ENCODE data around the gene ASB2. TPM values are rescaled to one million over a fixed set of nuclear protein-coding genes. Genes with fewer than 3 reads are reported as not detected.

Gene ASB2
- polyA plus RNA-seq, 1 donor (not counting 4 experiments of a cell fraction or from before 2014, with no cell fraction given) = 0.56 TPM

- Histone ChIP-seq H3K4me2 (ENCODE audit: control insufficient read depth, extremely low read depth, insufficient read depth, low read depth, low read length) (no peak overlapping the region), H3K9me1 (ENCODE audit: control insufficient read depth, extremely low read depth, insufficient read depth, low read length) (no peaks in the 10 kb centered on the region), H3K9ac (ENCODE audit: control insufficient read depth, extremely low read depth, insufficient read depth, low read length) (no peak overlapping the region), H3K27ac (ENCODE audit: control insufficient read depth, insufficient read depth, low read length) (no peak overlapping the region), H3K36me3 (ENCODE audit: control insufficient read depth in 2 of 2, extremely low read depth in 1 of 2, insufficient read depth in 2 of 2, low read length in 2 of 2) (no peaks in the 10 kb centered on the region), H3K79me2 (ENCODE audit: control insufficient read depth, insufficient read depth, low read length) (no peaks in the 10 kb centered on the region), H3K9me3 (ENCODE audit: control insufficient read depth, low read depth, low read length) (no peaks in the 10 kb centered on the region), H3K4me3 (ENCODE audit: control insufficient read depth in 2 of 3, extremely low read depth in 1 of 3, insufficient read depth in 2 of 3, low read depth in 1 of 3, low read length in 3 of 3) (no peak overlapping the region), H3K4me1 (ENCODE audit: control insufficient read depth, extremely low read depth, insufficient read depth, low read length) (peaks cover 7% of the 10 kb centered on the region), H4K20me1 (ENCODE audit: control insufficient read depth, extremely low read depth, insufficient read depth, low read length) (no peaks in the 10 kb centered on the region), H2AFZ (ENCODE audit: control insufficient read depth, low read length) (no peak overlapping the region), H3K27me3 (ENCODE audit: control insufficient read depth, extremely low read depth, insufficient read depth, low read length) (peaks cover 4% of the 10 kb centered on the region)
- TF ChIP-seq EZH2 (IDR thresholded peaks at IDR 0.05; ENCODE audit: low read length) (no peak), CTCF (optimal IDR thresholded peaks at IDR 0.05 in 1 of 3, IDR thresholded peaks at IDR 0.05 in 1 of 3, conservative IDR thresholded peaks at IDR 0.05 in 1 of 3; ENCODE audit: extremely low read depth in 1 of 3, insufficient read depth in 2 of 3, low read length in 3 of 3) (no peak)
- dilution Hi-C loops (cut with MboI; ENCODE audit: extremely low pct_ligation_motif_present, low sequenced_read_pairs) = no loop called here
- DNase-seq (ENCODE audit: low read depth, low spot score) (no peak), FAIRE-seq (no peak)
Measured at GRCh38 chr14:93967637-93968250, 8.6 kb downstream of the ASB2 start.

- H3K4me1 ChIP-seq (ENCODE audit: control insufficient read depth, extremely low read depth, insufficient read depth, low read length) = peaks cover 7% of the 10 kb centered on the region
- no peak overlapping the region for H3K9ac ChIP-seq (ENCODE audit: control insufficient read depth, extremely low read depth, insufficient read depth, low read length)
- no peak overlapping the region for H2AFZ ChIP-seq (ENCODE audit: control insufficient read depth, low read length)
- H3K27ac ChIP-seq (ENCODE audit: control insufficient read depth, insufficient read depth, low read length) = no peak overlapping the region
- H3K36me3 ChIP-seq (ENCODE audit: control insufficient read depth in 2 of 2, extremely low read depth in 1 of 2, insufficient read depth in 2 of 2, low read length in 2 of 2) = no peaks in the 10 kb centered on the region
- no peak for FAIRE-seq
- no peak for DNase-seq (ENCODE audit: low read depth, low spot score)
- dilution Hi-C loops (cut with MboI; ENCODE audit: extremely low pct_ligation_motif_present, low sequenced_read_pairs) = no loop called here
- H3K4me3 ChIP-seq (ENCODE audit: control insufficient read depth in 2 of 3, extremely low read depth in 1 of 3, insufficient read depth in 2 of 3, low read depth in 1 of 3, low read length in 3 of 3) = no peak overlapping the region
- TF ChIP-seq CTCF (optimal IDR thresholded peaks at IDR 0.05 in 1 of 3, IDR thresholded peaks at IDR 0.05 in 1 of 3, conservative IDR thresholded peaks at IDR 0.05 in 1 of 3; ENCODE audit: extremely low read depth in 1 of 3, insufficient read depth in 2 of 3, low read length in 3 of 3) (no peak), EZH2 (IDR thresholded peaks at IDR 0.05; ENCODE audit: low read length) (no peak)
- H3K4me2 ChIP-seq (ENCODE audit: control insufficient read depth, extremely low read depth, insufficient read depth, low read depth, low read length) = no peak overlapping the region
- peaks cover 2% of the 10 kb centered on the region for H3K27me3 ChIP-seq (ENCODE audit: control insufficient read depth, extremely low read depth, insufficient read depth, low read length)
- H4K20me1 ChIP-seq (ENCODE audit: control insufficient read depth, extremely low read depth, insufficient read depth, low read length) = no peaks in the 10 kb centered on the region
- H3K9me1 ChIP-seq (ENCODE audit: control insufficient read depth, extremely low read depth, insufficient read depth, low read length) = no peaks in the 10 kb centered on the region
- H3K9me3 ChIP-seq (ENCODE audit: control insufficient read depth, low read depth, low read length) = no peaks in the 10 kb centered on the region
- no peaks in the 10 kb centered on the region for H3K79me2 ChIP-seq (ENCODE audit: control insufficient read depth, insufficient read depth, low read length)
Measured at GRCh38 chr14:93965946-93966474, 10.4 kb downstream of the ASB2 start.

Data from keratinocyte (primary cell).